NCI-H1092 (cell line): ENCODE data around the gene SPAG16.
A peak's percentile ranks its signal among the peaks of the same experiment; 100 is the strongest.

Source experiments
- DNase-seq: peaks from one replicate; lab custom pipeline; 2025; lab: John Stamatoyannopoulos, UW

The SPAG16 gene

DNA sequence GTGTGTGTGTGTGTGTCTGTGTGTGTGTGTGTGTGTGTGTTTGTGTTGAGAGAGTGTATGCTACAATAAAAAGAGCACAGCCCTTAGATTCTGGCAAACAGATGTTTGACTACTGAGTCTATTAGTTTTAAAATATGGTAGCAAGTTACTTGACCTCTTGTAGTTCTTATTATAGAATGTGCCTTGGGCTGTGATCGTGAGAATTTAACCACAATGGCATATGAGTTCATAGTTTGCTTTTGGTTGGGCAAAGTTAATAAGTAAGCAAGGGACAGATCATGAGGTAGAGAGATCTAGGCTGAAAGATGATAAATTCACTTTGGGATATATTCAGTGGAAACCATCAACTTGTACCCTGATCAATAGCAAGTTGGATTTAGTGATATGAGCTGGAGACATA is 792.3 kb downstream of the SPAG16 start:
- DNase-seq: no peak

DNA sequence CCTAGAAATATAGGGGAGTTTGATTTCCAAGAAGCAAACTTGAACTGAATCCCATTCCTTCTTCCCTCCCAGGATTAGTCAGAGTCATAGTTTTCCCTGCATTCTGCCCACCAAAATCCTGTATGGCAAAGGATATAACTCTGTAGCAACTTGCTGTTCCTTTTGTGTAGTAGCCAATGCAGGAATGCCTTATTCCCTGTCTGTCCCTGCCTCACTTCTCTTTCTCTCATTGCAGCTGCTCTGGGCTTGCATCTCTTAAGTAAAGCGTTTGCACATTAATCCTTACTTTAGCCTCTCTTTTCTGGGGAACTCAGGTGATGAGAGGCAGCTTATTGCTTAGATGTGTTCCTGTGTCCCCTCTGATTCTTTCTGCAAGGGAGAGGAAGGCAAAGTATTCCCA is 793.5 kb downstream of the SPAG16 start:
- no peak for DNase-seq

DNA sequence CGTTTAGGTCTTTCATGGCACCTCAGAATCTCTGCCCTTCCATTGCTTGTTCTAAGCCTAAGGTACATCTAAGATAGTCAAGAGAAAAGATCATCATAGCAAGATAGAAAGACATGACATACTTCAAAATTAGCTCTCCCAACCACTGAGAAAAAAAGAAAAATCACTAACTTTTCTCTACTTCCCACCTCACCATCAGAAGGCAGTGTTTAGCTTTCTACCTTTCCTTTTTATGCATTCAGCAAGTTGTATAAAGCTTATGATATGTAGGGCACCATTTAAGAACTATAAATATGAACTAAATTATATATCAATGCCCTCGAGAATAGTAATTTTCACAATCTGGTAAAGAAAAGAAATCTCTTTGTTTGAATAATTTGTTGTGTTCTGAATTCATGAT is 794.8 kb downstream of the SPAG16 start:
- no peak for DNase-seq

DNA sequence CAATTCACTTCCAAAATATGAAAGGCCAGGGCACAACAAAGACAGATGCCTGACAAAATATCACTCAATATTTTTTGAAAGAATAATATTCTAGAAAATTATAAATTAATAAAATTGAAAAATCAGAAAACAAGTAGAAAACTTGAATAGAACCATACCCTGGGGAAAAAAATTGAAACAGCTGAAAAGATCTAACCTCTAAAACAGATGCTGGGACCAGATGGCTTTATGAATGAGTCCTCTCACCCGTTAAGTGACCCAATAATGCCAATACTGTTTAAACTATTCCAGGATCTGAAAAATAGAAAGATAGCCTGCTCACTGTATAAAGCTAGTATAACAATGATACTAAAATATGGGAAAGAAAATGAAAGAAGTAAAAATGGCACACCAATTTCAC is 804.3 kb downstream of the SPAG16 start:
- no peak for DNase-seq

DNA sequence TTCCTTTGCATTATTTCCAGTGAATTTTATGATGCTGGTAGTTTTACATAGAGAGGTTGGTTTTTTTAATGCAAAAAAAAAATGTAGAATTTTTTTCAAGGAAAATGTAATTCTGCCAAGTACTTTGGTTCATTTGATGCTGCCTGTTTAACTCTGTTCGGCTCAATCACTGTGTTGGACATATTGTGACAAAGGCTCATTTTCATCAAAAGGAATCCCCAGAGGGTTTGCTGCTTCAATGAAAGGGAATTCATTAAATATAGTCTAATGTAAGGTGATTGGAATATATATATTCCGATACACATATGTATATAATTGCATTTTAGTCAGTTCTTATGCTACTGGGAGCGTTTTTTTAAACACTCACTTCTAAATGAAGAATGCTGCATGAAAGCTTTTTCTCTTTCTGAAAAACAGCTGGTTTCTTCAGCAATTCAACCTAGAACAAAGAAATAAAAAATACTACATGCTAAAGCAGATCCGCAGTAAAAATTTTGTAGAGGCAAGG is 812.0 kb downstream of the SPAG16 start:
- no peak for DNase-seq

DNA sequence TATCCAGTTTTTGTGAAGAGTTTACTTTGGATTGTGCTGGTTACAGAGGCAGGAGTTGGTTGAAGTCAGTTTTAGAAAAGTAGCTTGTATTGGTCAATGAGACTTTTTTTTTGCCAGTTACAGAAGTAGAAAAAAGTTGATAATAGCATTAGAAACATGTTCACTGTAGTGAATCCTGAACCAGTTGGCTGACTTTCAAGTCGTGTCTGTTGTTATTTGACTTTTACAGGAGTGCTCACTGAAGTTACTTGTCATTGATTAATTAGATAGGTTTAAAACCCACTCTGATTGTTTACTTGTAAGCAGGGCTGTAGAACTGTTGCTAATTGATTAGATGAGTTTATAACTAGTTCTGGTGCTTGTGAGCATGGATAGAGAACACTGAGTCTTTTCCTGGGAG is 814.5 kb downstream of the SPAG16 start:
- DNase-seq: no peak

DNA sequence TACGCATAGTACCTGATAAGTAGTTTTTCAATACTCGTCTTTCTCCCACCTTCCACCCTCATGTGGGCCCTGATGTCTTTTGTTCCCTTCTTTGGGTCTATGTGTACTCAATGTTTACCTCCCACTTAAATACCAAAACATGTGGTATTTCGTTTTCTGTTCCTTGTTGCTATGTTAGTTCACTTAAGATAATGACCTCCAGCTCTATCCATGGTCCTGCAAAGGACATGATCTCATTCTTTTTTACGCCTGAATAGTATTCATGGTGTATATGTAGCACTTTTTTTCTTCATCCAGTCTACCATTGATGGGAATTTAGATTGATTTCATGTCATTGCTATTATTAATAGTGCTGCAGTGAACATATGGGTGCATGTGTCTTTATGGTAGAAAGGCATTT is 816.2 kb downstream of the SPAG16 start:
- no peak for DNase-seq

DNA sequence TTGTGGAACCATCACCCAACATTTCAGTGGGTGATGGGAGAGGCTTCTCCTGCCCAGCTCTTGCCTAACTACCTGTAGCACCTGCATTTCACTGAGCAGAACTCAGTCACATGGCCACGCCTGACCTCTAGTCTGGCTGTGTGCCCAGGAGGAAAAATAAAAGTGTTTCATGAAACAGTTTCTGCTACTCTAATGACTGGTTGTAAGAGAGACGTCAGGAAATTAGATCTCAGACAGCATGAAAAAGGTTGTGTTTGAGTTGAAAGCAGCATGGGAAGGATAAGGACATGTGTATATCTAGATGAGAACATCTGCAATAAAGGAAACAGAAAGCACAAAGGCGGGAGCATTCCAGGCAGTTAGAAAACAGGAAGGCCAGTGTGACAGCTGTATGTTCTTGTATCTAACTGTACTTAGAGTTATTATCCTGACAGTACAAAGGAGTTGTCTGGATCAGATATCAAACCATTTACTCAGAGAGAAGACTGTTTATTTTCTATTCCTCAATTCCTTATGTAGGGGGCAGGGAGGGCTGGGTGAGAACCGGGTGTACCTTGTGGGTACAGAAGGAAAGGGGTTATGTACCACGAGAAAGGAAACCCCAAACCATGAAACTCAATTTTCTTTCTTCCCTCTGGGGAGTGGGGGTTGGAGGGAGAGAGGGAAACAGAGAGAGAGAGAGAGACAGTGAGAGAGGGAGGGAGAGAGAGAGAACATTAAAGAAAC is 819.2 kb downstream of the SPAG16 start:
- peak; percentile 50 for DNase-seq

DNA sequence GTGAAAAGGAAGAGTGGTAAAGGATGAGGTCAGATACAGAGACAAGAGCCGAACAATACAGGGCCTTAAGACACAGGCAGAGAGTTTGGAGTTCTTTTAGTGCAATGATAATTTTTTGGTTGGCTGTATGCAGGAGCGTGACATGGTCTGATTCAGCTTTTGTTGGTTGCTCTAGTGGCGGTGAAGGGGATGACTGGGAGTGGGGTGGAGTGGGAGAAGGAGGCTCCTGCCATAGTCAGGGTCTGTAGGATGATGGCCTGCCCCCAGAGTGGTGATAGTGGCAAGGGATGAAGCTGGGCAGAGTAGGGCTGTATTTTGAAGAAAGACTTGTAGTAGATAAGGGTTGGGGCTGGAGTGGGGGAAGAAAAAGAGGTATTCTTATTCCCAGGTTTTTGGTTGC is 820.0 kb downstream of the SPAG16 start:
- DNase-seq: no peak

DNA sequence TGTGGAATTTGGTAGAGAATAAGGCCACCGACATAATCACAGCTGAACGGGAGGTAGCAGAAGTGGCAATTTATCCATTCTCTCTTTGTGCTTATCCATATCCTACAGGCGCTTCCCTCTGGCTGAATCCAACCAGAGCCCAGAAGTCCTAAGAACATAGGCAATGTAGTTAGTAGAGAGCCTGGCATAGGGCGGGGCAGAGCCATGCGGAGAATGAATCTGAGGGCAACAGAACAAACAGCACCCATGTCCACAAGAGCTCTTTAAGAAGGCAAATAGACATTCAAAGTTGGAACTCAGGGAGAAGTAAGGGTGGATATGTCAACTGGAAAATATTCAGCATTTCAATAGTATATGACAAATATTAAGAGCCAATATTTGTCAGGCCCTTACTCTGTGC is 820.7 kb downstream of the SPAG16 start:
- no peak for DNase-seq

DNA sequence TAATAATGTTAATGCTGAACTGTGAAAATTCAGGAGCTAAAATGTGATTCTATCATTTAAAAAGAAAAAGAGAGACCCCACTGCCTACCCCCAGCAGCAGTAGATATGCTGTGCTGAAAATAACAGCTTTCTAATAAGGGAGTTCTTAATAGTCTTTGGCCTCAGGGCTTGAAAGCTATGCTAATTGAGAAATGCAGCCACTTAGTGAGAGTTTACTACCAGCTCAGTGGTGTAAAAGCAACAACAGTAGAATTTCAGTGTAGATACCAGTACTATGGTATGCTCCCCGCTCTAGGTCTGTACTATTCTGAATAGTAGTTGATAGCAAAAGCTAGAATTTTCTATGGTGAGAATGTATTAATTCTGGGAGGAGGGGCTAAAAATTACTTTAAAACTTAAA is 823.5 kb downstream of the SPAG16 start:
- DNase-seq: no peak

DNA sequence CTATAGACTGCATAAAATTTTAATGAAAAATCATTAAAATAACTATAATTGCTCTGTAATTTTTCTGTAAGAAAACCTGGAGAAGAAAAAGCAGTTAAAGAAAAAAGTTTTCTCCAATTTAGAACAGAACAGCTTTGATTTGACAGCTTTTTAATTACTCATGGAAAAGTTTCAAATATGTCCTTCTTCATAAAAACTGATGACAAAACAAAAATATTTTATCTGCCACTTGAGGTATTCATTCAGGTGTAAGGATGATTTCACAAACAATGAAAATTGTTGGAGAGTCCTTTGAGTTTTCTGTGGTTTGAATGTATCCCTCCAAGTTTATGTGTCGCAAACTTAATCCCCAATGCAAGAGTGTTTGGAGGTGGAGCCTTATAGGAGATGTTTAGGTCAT is 824.3 kb downstream of the SPAG16 start:
- no peak for DNase-seq

DNA sequence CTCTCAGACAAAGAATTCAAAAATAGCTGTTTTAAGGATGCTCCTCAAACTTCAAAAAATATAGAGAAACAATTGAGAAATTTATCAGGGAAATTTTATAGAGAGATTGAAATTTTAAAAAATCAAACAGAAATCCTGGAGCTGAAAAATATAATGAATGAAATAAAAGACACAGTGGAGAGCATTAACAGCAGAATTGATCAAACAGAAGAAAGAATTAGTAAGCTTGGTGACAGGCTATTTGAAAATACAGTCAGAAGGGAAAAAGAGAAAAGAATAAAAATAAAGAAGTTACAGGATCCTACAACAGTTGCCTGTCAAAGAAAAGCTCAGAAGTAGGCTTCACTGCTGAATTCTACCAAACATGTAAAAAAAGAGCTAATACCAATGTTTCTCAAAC is 832.8 kb downstream of the SPAG16 start:
- DNase-seq: no peak

DNA sequence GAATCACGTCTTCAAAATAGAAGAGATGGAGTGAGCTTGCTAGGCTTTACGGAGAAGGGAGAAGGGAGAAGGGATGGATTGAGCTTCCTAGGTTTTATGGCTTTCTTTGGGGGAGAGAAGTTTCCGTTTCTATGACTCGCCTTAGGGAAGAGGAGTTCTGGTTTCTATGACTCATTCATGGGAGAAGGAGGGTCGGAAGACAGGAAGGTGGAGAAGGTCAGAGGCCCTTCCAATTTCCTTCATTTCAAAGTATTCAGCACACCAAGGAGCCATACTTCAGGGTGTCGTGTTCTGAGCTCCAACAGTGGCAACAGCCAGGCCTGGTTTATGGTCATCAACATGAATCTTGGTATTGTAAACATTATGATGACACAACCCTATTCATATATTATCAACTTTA is 841.9 kb downstream of the SPAG16 start:
- DNase-seq: no peak

DNA sequence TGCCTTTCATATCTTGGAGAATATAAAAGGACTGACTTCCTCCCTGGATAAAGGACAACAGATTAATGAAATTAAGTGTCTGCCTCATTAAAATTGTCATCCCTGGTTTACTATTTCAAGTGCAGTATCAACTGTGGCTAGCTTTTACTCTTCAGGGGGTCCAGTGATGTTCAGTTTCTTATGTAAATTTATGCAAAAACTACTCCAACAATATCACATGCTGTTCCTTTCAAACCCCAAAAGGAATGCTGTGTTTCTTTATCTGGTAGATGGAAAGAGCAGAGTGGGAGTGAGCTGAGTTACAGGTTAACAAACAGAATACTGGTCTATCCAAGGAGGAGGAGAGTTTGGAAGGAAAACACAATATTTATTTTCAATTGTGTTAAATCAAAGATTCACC is 842.9 kb downstream of the SPAG16 start:
- no peak for DNase-seq

DNA sequence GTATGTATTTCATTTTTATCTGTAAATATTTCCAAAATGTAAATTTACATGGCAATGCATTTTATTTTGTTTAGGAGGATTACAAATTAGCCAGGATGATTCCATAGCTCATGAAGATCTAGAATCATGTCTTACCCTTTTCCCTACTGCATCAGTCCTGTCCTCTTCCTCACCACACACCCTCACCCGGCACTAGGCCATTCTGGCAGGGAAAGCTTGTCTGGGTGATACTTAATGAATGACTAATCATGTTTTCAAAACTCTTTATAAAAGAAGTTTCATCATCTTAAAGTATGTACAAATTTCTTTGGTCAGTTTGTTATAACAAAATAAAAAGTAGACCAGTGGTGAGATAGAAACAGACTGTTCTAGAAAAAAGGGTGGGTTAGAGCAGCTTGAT is 843.3 kb downstream of the SPAG16 start:
- DNase-seq: no peak

DNA sequence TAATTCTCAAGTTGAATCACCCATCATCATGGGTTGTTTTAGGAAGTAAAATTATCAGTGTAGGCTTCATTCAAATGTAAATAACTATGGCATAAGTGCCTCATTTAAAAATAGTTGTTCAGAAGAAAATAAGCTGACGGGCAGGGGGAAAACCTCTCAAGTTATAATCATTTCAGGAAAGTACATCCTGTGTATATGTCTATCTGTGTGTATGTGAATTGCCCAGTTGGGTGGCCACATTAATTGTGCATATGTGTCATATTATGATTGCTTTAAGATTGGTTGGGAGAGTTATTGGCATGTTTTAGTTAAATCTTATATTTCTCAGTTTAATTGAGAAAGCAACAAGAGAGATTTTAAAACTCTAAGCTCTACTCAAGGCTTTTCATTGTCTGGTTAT is 843.8 kb downstream of the SPAG16 start:
- DNase-seq: no peak

DNA sequence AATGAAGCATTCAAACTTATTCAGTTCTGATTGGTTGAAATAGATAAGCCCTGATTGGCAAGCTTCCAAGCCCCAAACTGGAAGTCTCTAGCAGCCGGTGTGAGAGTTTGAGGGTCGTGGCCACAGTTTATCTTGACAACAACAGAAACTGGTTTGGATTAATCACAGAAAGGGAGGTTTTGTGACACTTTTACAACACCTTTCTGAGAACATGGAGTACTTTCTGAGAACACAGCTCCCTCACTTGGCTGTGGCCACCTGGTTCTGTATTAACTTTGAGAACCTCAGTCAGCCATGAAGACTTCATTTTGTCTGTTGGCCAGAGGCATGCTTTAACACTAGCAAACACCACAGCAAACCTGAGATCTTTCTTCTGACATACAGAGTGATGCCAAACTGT is 845.9 kb downstream of the SPAG16 start:
- DNase-seq: no peak

DNA sequence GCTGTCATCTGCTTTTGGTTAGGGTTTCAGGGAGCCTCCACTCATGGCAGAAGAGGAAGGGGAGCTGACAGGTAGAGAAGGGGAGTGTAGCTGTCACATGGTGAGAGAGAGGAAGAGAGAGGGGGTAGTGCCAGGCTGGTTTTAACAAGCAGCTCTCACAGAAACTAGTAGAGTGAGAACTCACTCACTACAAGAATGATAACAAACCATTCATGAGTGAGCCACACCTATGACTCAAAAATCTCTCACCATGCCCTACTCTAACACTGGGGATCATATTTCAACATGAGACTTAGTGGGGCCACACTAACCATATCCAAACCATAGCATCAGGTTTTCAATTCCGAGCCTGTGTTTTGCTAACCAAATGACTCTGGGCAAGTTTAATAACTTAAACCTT is 851.7 kb downstream of the SPAG16 start:
- no peak for DNase-seq

DNA sequence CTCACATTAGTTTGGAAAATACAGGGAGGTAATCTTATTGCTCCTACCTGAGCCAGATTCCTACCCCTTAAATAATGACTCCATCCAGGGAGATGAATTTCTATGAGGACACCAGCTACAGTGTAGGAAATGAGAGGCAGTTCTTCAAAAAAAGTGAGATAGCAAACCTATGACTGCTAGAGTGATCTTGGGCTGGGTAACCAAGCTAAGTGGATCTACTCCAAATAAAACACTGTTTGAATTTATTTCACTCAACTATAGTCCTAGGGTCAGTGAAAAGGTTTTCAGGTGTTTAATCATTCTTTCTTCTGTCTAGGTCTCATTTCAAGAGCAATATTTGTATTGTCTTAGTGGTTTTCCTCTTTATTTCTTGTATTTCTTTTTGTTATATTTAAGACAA is 854.5 kb downstream of the SPAG16 start:
- DNase-seq: no peak

DNA sequence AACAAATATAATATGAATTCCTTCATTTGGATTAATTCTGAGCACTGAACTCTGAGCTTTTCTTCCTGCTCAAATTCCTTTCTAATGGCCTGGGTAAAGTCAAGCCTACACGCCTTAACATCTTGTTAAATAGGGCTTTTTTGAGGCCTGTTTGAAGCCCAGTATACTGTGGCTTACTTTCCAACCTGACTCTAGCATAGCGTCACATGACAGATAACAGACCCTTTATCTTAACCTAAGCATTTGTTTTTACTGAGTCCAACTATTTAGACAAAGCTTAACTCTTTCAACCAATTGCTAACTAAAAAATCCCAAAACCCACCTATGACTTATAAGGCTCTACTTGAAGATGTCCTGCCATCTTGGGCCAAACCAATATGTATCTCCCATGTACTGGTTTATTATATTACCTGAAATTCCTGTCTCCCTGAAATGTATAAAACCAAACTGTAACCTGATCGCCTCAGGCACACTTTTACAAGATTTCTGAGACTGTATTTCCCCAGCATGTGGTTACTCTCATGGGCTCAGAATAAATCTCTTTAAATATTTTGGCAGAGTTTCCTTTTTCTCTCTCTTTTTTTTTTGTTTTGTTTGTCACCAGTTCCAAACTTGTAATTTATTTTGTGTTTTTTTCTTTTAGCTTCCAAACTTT is 855.5 kb downstream of the SPAG16 start:
- no peak for DNase-seq

DNA sequence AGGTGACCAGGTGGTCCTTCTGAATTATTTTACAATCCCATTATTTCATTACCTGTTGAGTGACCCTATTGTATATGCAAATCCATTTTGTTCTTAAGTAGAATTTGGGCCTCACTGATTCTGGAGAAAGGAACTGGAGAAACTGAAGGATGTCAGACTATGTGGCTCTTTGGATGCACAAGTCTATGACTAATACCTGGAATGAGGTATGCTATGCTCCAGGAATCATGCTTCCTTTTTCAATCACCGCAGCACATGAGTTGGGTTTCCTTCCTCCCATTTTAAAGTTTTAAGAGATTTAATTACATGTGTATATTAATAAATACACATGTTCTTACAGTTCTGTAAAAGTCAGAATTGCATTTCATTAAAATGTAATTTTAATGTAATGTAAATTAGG is 872.7 kb downstream of the SPAG16 start:
- DNase-seq: no peak

DNA sequence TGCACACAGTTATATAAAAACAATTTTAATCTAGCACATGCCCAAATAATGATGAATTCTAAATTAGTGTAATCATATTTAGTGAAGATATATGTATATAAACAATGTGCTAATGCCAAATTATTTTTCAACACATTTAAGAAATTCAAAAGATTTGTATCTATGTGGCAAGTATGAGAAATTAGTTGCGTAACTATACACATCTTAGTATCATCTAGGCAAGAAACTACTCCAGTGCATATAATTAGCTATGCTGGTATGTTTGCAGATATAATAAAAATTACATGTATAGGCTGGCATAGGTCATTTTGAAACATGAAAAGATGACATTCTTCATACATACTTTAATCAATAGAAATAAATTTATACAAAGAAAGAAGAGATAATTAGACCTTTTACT is 874.6 kb downstream of the SPAG16 start:
- no peak for DNase-seq

DNA sequence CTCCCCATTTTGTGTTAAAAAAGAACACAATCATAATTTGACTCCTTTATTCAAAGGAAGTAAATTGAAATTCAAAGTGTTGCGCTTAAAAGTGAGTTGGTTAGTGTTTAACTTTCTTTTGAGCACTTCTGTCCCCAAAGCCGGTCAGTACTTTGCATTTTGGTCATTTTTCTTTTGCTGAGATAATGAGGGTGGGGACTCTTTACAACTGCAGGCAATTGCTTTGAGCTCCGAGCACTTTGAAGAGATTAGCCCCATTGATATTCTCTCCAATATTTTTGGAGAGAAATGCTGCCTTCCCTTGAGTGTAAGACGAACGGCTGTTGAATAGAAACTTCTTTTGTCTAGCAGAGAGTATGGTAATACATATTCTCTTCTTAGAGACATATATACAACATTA is 885.0 kb downstream of the SPAG16 start:
- no peak for DNase-seq
